Skeletal muscle satellite cell (primary cell): ENCODE measurements around the gene FOXR1. TPM values are rescaled to one million over a fixed set of nuclear protein-coding genes. Genes with fewer than 3 reads are reported as not detected.

Experiments
- H3K27me3 ChIP-seq: 2 replicates; pipeline ENCODE4 v1.7.0; 2013; ENCODE audit warnings: low read length; ENCODE audit not compliant: control insufficient read depth, insufficient read depth
- H3K36me3 ChIP-seq: 2 replicates; pipeline ENCODE4 v1.7.0; 2013; ENCODE audit warnings: mild to moderate bottlenecking, control low read depth, low read length; ENCODE audit not compliant: insufficient read depth
- H3K4me1 ChIP-seq: 2 replicates; pipeline ENCODE4 v1.7.0; 2013; ENCODE audit warnings: low read length; ENCODE audit not compliant: control insufficient read depth, insufficient read depth
- H3K4me2 ChIP-seq: 2 replicates; pipeline ENCODE4 v1.7.0; 2013; ENCODE audit warnings: mild to moderate bottlenecking, low read length
- H3K4me3 ChIP-seq: 2 replicates; pipeline ENCODE4 v1.7.0; 2013; ENCODE audit warnings: low read length
- H3K9ac ChIP-seq: 2 replicates; pipeline ENCODE4 v1.7.0; 2013; ENCODE audit warnings: mild to moderate bottlenecking, low read depth, low read length, moderate library complexity
- H3K9me3 ChIP-seq: replicated peaks from 2 replicates; pipeline ENCODE4 v1.7.0; 2013; ENCODE audit warnings: mild to moderate bottlenecking, control low read depth, low read length
- small RNA-seq: library from RNA; depleted of rRNA; stranded (forward); fragments of <200 nt; gene quantifications from one replicate; pipeline ENCODE3, GENCODE V24; 2012

FOXR1 gene

DNA sequence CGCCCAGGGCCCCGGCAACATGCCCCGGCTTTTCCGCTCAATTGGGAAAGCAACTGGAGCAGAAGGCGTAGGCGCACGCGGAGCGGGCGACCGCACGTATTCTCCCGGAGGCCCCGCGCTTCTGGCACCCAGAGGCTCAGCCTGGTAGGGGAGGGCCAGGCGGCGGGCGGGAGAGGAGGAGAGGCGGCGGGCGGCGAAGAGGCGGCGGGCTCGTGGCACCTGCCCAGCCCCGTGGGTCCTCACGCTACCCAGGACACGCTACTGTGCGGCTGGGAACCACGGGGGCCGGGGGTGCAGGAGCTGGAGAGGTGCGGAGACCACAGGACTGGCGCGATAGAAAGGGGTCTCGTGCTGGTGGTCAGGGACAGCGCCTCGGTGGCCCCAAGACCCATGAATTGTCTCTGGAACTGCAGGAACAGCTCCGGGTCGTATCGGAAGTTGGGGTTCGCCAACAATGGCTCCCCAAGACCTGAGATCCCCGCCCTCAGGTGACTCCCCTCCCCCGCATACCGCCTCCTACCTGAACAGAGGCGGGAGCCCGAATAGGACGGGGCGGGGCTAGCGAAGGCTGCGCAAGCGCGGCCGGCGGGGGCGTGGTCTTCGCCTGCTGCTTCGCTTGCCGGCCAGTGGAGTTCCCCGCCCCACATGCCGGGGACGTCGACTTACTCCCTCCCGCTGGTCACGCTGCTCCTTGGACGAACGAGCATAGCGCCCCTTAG is 58.9 kb downstream of the FOXR1 start, which contains the start of gene SLC37A4:
Gene SLC37A4, minus strand, starts transcription at position 549 of the 719 bp plus-strand sequence.
- H3K4me1 ChIP-seq: peaks cover 11% of the 10 kb centered on the region
- H3K9ac ChIP-seq: peak within 1 kb of the TSS; percentile 68
- no peaks in the 10 kb centered on the region for H3K27me3 ChIP-seq
- H3K4me3 ChIP-seq: peak within 1 kb of the TSS; percentile 81
- peak within 1 kb of the TSS; percentile 96 for H3K4me2 ChIP-seq
- H3K9me3 ChIP-seq: no peaks in the 10 kb centered on the region
- peaks cover 1% of the 10 kb centered on the region for H3K36me3 ChIP-seq

Small RNA genes within 50 kb of the gene (small RNA-seq; reads per million reads assigned to genes)
- gene AP003392.2: not detected
- gene RF00017: not detected
- not detected for gene RF00019
- not detected for gene RN7SL688P
